ENCODE data around the gene CACNB4.
"Not testable (repeated sequence)": the region's sequence is repeated elsewhere in the genome, so short reads cannot be mapped to it uniquely, and the experiment has no call there.

The CACNB4 gene

DNA sequence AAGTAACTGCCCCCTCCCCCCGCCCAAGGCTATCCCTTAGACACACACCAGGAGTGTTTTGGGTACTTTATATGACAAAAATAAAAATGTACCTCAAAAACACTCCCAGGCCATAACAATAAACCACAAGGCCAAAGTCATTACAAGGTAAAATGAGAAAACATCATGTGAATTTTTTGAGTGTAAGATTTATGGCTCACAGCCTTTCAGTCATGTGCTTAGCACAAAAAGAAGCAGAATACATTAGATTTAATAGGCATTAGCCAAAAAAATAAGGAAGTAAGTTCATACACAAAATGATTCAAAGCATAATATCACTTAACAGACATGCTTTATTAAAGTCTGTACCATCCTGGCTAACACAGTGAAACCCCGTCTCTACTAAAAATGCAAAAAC, 103.7 kb downstream of the CACNB4 start:
- Histone ChIP-seq H3K27ac (ENCODE audit: low read depth, low read length) (no peak overlapping the region), H3K36me3 (ENCODE audit: control insufficient read depth, insufficient read depth, low read length) (no peaks in the 10 kb centered on the region), H3K9ac (ENCODE audit: low read length) (no peak overlapping the region), H3K4me3 (ENCODE audit: low read length) (no peak overlapping the region), H3K4me1 (ENCODE audit: control insufficient read depth, insufficient read depth, low read length) (no peaks in the 10 kb centered on the region), H3K27me3 (ENCODE audit: control insufficient read depth, insufficient read depth, low read length) (no peaks in the 10 kb centered on the region)

DNA sequence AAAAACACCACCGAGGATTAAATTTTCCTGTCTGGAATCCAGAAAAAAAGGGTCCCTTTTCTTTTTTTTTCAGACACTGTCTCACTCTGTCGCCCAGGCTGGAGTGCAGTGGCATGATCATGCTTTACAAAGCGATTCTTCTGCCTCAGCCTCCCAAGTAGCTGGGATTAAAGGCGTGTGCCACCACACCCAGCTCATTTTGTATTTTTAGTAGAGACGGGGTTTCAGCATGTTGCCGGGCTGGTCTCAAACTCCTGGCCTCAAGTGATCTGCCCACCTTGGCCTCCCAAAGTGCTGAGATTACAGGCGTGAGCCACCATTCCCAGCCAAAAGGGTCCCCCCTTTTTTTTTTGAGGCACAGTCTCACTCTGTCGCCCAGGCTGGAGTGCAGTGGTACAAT, 104.7 kb downstream of the CACNB4 start:
- not testable (repeated sequence) for H3K4me3 ChIP-seq (ENCODE audit: low read length); H3K4me1 ChIP-seq (ENCODE audit: control insufficient read depth, insufficient read depth, low read length); H3K36me3 ChIP-seq (ENCODE audit: control insufficient read depth, insufficient read depth, low read length); H3K27ac ChIP-seq (ENCODE audit: low read depth, low read length); H3K27me3 ChIP-seq (ENCODE audit: control insufficient read depth, insufficient read depth, low read length); H3K9ac ChIP-seq (ENCODE audit: low read length)

- H3K27me3 ChIP-seq (ENCODE audit: control insufficient read depth, insufficient read depth, low read length): no peaks in the 10 kb centered on the region
- H3K36me3 ChIP-seq (ENCODE audit: control insufficient read depth, insufficient read depth, low read length): no peaks in the 10 kb centered on the region
- no peak overlapping the region for H3K27ac ChIP-seq (ENCODE audit: low read depth, low read length)
- H3K4me1 ChIP-seq (ENCODE audit: control insufficient read depth, insufficient read depth, low read length): no peaks in the 10 kb centered on the region
- H3K4me3 ChIP-seq (ENCODE audit: low read length): no peak overlapping the region
- no peak overlapping the region for H3K9ac ChIP-seq (ENCODE audit: low read length)
Measured at GRCh38 chr2:151991010-151991409, 107.8 kb downstream of the CACNB4 start.

- no peak overlapping the region for H3K27ac ChIP-seq (ENCODE audit: low read depth, low read length)
- H3K4me3 ChIP-seq (ENCODE audit: low read length): no peak overlapping the region
- H3K27me3 ChIP-seq (ENCODE audit: control insufficient read depth, insufficient read depth, low read length): no peaks in the 10 kb centered on the region
- no peaks in the 10 kb centered on the region for H3K4me1 ChIP-seq (ENCODE audit: control insufficient read depth, insufficient read depth, low read length)
- no peak overlapping the region for H3K9ac ChIP-seq (ENCODE audit: low read length)
- no peaks in the 10 kb centered on the region for H3K36me3 ChIP-seq (ENCODE audit: control insufficient read depth, insufficient read depth, low read length)
Measured at GRCh38 chr2:151989378-151989777, 109.5 kb downstream of the CACNB4 start.

DNA sequence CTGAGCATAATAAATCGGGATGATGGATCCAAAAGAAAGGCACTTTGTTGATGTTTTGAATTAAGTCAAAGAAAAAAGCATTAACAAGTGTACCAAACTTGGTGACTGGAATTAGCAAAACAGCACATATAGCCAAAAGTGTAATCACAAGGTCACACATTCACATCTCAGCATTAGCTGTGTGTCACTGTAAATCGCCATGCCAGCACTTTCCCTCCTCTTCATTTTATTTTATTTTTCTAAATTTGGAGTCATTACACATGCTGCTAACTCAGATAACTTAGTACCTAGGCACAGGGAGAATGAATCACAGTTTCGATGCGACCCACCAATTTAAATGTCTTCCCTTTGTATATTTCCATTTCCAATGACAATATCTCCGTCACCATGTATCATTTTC, 111.4 kb downstream of the CACNB4 start:
- Histone ChIP-seq H3K9ac (ENCODE audit: low read length) (no peak overlapping the region), H3K4me3 (ENCODE audit: low read length) (no peak overlapping the region), H3K4me1 (ENCODE audit: control insufficient read depth, insufficient read depth, low read length) (no peaks in the 10 kb centered on the region), H3K27me3 (ENCODE audit: control insufficient read depth, insufficient read depth, low read length) (no peaks in the 10 kb centered on the region), H3K27ac (ENCODE audit: low read depth, low read length) (no peak overlapping the region), H3K36me3 (ENCODE audit: control insufficient read depth, insufficient read depth, low read length) (no peaks in the 10 kb centered on the region)

DNA sequence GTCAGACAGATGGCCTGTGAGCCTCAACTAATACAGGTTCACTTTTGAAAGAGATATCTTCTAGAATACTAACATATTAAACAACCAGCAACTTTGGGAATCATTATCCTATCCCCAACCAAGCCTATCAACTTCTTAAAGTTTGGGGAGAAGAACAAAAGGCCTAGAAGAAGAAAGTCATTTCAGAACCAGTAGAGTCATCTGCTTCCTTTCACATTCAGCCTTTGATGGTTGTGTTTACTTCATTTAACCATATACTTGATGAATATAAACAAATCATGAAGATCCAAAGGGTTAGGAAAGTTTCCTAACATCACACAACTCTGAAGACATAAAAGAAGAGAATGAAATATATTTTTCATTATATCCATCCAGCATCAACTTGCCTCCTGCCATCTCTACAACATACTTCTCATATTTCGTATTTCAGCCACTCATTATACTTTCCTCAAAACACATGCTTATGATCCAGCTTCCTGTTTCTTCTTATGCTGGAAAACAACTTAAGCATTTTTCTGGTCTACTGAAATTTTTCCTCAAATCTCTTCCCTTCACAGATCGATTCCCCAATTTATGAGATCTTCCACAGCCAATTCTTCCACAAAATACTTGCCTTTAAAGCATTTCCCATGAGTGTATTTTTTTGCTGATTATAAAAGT, 114.3 kb downstream of the CACNB4 start:
- Histone ChIP-seq H3K27me3 (ENCODE audit: control insufficient read depth, insufficient read depth, low read length) (no peaks in the 10 kb centered on the region), H3K4me3 (ENCODE audit: low read length) (no peak overlapping the region)

DNA sequence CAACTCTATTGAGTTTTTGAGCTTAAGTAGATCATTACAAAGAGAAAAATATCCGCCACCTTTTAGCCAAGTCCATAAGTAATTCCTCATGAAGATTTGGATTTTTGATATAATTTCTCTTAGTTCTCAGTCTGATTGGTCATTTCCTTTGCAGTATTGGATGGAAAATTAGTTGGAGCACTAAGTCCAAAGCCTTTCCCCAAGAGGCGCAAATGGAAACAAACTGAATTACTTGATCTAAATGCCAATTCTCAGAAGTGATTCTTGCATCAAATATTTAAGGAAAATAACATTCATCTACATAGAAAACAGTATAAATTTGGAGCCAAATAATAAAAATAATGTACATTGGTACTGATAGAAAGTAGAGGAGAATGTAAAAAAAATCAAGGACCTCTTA, 115.6 kb downstream of the CACNB4 start:
- no peaks in the 10 kb centered on the region for H3K36me3 ChIP-seq (ENCODE audit: control insufficient read depth, insufficient read depth, low read length)
- H3K27me3 ChIP-seq (ENCODE audit: control insufficient read depth, insufficient read depth, low read length): no peaks in the 10 kb centered on the region
- H3K4me3 ChIP-seq (ENCODE audit: low read length): no peak overlapping the region
- H3K9ac ChIP-seq (ENCODE audit: low read length): no peak overlapping the region
- no peak overlapping the region for H3K27ac ChIP-seq (ENCODE audit: low read depth, low read length)
- no peaks in the 10 kb centered on the region for H3K4me1 ChIP-seq (ENCODE audit: control insufficient read depth, insufficient read depth, low read length)

More for the DNA sequence above, 114.3 kb downstream of the CACNB4 start:
- Histone ChIP-seq H3K4me1 (ENCODE audit: control insufficient read depth, insufficient read depth, low read length) (no peaks in the 10 kb centered on the region), H3K9ac (ENCODE audit: low read length) (no peak overlapping the region), H3K27ac (ENCODE audit: low read depth, low read length) (no peak overlapping the region), H3K36me3 (ENCODE audit: control insufficient read depth, insufficient read depth, low read length) (no peaks in the 10 kb centered on the region)

GRCh38 chr2:151981886-151982285, 117.0 kb downstream of the CACNB4 start:
- H3K27me3 ChIP-seq (ENCODE audit: control insufficient read depth, insufficient read depth, low read length): no peaks in the 10 kb centered on the region
- H3K4me3 ChIP-seq (ENCODE audit: low read length): no peak overlapping the region
- no peaks in the 10 kb centered on the region for H3K4me1 ChIP-seq (ENCODE audit: control insufficient read depth, insufficient read depth, low read length)
- H3K36me3 ChIP-seq (ENCODE audit: control insufficient read depth, insufficient read depth, low read length): no peaks in the 10 kb centered on the region
- no peak overlapping the region for H3K9ac ChIP-seq (ENCODE audit: low read length)
- no peak overlapping the region for H3K27ac ChIP-seq (ENCODE audit: low read depth, low read length)

DNA sequence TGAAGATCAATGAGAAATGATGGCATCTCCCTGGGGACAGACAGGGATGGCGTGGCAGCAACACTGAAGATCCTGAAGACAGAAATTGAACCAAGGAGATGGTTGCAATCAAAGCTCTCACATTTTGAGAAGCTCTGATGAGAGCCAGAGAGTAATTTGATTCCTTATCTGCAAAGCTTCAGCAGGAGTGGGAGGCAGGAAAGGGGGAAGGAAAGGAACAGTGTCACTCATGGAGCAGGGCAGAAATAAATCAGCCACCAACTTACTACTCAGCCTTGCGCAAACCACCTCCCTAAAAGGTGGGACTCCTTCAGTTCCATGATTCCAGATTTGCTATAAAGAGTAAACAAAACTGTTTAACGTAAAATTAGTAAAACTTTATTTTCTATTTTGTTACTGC, 119.2 kb downstream of the CACNB4 start:
- H3K4me3 ChIP-seq (ENCODE audit: low read length): no peak overlapping the region
- H3K36me3 ChIP-seq (ENCODE audit: control insufficient read depth, insufficient read depth, low read length): no peaks in the 10 kb centered on the region
- no peak overlapping the region for H3K27ac ChIP-seq (ENCODE audit: low read depth, low read length)
- H3K27me3 ChIP-seq (ENCODE audit: control insufficient read depth, insufficient read depth, low read length): no peaks in the 10 kb centered on the region
- no peaks in the 10 kb centered on the region for H3K4me1 ChIP-seq (ENCODE audit: control insufficient read depth, insufficient read depth, low read length)
- no peak overlapping the region for H3K9ac ChIP-seq (ENCODE audit: low read length)

DNA sequence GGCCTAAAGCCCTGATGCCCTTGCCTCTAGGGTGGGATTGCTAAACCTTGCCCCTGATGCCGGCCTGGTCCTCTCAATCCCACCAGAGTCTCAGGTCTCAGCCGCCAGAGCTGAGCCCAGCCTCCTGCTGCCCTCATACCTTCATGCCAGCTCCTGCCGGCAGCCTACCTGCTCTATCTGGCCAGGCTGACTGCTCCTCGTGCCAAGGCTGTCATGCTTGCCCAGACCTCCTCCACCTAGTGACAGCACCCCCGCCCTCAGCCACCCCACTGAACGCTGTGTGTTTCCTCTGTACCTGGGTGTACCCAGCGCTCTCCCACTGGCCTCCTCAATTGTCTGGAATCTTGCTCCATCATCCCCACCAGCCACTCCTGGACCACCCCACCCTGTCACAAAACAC, 120.1 kb downstream of the CACNB4 start:
- H3K27me3 ChIP-seq (ENCODE audit: control insufficient read depth, insufficient read depth, low read length): no peaks in the 10 kb centered on the region
- no peak overlapping the region for H3K9ac ChIP-seq (ENCODE audit: low read length)
- H3K4me1 ChIP-seq (ENCODE audit: control insufficient read depth, insufficient read depth, low read length): no peaks in the 10 kb centered on the region
- no peaks in the 10 kb centered on the region for H3K36me3 ChIP-seq (ENCODE audit: control insufficient read depth, insufficient read depth, low read length)
- H3K4me3 ChIP-seq (ENCODE audit: low read length): no peak overlapping the region
- no peak overlapping the region for H3K27ac ChIP-seq (ENCODE audit: low read depth, low read length)

DNA sequence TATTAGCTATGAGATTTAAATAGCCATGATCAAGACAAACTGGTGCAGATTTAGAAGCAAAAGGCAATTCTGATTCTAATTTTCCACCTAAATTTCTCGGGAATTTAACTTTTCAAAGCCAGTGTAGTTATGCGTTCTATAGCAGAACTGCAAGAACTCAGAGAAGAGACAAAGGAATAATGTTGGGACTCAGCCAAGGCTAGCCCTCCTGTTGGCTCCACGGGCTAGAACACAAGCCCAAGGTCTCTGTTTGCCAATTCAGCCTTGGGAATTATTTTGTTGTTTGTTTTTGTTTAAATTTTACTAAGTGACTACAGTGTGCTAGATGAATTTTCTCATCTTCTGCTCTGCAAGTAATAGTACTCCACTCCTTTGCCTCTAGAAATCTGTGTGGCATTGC, 121.2 kb downstream of the CACNB4 start:
- H3K4me1 ChIP-seq (ENCODE audit: control insufficient read depth, insufficient read depth, low read length): no peaks in the 10 kb centered on the region
- H3K9ac ChIP-seq (ENCODE audit: low read length): no peak overlapping the region
- no peaks in the 10 kb centered on the region for H3K36me3 ChIP-seq (ENCODE audit: control insufficient read depth, insufficient read depth, low read length)
- no peaks in the 10 kb centered on the region for H3K27me3 ChIP-seq (ENCODE audit: control insufficient read depth, insufficient read depth, low read length)
- H3K27ac ChIP-seq (ENCODE audit: low read depth, low read length): no peak overlapping the region
- H3K4me3 ChIP-seq (ENCODE audit: low read length): no peak overlapping the region

DNA sequence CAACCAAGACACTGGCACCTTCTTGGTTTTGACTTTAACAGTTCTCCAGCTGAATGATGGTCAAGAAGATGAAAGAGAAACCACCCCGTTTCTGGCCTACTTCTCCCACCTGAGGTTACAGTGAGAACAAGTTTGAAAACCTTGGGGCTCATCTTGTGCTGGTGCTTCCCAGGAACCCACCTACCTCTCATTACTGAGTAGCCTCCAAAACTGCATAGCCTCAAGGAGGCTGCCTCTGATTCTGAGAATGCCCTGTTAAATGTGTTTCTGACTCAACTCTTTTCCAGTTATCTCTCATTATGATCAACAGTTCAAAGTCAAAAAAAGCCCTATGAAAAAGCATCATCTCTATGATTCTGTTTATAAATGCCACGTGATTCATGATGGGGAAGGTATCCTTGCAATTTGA, 121.9 kb downstream of the CACNB4 start:
- Histone ChIP-seq H3K4me3 (ENCODE audit: low read length) (no peak overlapping the region), H3K36me3 (ENCODE audit: control insufficient read depth, insufficient read depth, low read length) (no peaks in the 10 kb centered on the region), H3K9ac (ENCODE audit: low read length) (no peak overlapping the region), H3K27ac (ENCODE audit: low read depth, low read length) (no peak overlapping the region), H3K4me1 (ENCODE audit: control insufficient read depth, insufficient read depth, low read length) (no peaks in the 10 kb centered on the region), H3K27me3 (ENCODE audit: control insufficient read depth, insufficient read depth, low read length) (no peaks in the 10 kb centered on the region)

Data from rectal smooth muscle tissue (tissue), 1 donor.